Effector CD8-positive, alpha-beta T cell (primary cell): ENCODE data around the gene ST3GAL4.
"Not testable (repeated sequence)": the region's sequence is repeated elsewhere in the genome, so short reads cannot be mapped to it uniquely, and the experiment has no call there.

Experiments used
- DNase-seq: peaks from one replicate; lab custom pipeline; 2025; lab: John Stamatoyannopoulos, UW

The ST3GAL4 gene

GRCh38 chr11:126345759-126346585 is 9.5 kb upstream of the ST3GAL4 start:
- no peak for DNase-seq

- DNase-seq, result no peak
These were observed 8.9 kb upstream of the ST3GAL4 start for GRCh38 chr11:126346586-126346940.

- DNase-seq, result not testable (repeated sequence)
These were observed 8.5 kb upstream of the ST3GAL4 start for GRCh38 chr11:126346946-126347345.

DNA sequence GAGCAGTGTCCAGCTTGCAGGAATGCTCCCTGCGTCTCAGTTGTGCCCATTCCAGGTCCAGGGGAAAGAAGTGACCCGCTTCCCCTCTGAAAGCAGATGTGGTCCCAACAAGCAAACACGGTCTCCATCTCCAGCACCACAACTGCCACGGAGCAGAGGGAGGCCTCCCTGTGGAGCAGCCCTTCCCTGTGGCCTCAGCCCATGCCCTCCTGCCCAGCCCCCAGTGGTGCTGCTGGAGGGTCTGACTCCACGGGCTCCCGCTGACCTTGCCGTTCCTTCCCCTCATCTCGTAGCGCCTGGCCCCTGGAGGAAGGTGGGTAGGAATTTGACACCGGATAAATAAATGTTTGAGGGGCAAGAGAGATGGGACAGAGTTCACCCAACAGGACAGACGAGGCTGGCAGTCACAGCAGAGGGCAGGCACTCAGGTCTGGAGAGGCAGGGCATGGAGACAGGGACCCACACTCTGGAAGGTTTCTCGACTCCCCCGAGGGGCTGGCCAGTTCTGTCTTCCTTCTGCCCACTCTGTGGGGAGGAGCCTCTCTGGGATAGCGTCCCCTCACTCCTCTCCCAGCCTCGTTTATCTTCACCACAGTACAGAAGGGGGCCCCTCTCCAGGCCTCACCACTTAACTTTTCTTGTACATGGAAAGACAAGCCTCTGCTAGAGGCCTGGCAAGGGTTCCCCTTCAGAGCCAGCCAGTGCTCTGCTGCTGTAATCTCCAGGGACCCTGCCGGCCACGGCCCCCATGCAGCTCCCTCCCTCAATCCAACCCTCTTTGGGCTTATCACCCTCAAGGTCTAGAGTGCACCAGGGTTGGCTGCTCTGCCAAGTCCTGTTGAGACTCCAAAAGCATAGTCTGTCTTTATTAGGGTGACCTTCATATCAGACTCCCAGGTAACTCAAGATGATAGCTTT is 7.5 kb upstream of the ST3GAL4 start:
- DNase-seq, result no peak

DNA sequence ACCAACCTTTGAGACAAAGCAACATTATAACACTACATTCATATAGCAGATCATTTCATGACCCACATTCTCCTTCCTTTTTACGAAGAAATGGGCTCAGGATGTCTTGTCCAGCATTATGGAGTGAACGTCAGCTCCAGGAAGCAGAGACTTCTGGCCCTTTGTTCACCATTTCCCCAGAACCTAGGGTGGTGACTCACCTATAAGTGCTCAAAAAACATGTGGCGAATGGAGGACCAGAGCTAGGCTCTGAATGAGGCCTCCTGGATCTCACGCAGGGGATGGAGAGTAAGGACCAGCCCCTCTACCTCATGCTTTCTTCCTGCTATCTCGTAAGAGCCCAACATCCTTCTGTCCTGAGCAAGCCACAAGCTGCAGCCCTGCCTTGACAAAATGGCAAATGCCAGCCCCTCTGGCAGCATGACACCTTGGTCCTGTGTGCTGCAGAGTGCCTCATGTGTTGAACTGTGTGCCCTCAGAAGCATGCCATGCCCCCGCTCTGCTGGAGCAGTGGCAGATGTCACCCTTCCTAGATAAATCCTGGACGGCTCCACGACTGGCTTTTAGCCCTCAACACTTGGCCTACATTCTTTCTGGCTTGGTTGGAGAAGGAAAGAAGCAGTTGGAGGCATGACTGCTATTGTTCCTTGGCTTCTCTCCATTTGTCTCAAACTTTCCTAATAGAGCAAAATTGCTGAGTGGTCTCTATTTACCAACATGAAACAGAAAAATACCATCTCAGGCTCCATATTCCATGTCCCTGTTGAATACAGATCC is 6.5 kb upstream of the ST3GAL4 start:
- DNase-seq, result no peak

- no peak for DNase-seq
These were observed 4.7 kb upstream of the ST3GAL4 start for GRCh38 chr11:126350836-126351235.

- no peak for DNase-seq
These were observed 3.3 kb upstream of the ST3GAL4 start for GRCh38 chr11:126352163-126352562.

DNA sequence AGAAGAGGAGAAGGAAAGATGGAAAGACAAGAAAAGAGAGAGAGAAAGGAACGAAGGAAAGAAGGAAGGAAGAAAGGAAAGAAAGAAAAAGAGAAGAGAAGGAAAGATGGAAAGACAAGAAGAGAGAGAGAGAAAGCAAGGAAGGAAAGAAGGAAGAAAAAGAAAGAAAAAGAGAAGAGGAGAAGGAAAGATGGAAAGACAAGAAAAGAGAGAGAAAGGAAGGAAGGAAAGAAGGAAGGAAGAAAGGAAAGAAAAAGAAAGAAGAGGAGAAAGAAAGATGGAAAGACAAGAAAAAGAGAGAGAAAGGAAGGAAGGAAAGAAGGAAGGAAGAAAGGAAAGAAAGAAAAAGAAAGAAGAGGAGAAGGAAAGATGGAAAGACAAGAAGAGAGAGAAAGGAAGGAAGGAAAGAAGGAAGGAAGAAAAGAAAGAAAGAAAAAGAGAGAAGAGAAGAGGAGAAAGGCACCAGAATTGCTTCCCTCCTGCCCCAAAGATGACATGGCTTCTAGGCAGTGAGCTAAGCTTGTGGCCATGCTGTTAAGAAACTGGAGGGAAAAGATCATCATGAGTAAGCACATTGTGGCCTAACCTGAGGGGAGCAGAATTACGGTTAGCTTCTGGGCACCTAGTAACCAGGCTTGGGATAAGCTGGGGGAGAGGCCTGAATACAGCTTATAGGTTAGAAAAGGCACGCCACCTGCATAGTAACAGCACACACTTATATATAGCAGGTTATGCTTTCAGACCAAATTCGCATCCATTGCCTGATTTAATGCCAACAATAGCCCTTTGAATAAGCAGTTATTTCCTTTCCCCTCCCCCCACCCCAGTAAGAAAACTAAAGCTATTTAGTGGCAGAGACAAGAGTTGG is 2.3 kb upstream of the ST3GAL4 start:
- no peak for DNase-seq

- DNase-seq, result no peak
These were observed 709 bp upstream of the ST3GAL4 start for GRCh38 chr11:126354631-126355323.

GRCh38 chr11:126355926-126356897 is 726 bp downstream of the ST3GAL4 start:
- DNase-seq, result no peak

- no peak for DNase-seq
These were observed 1.8 kb downstream of the ST3GAL4 start for GRCh38 chr11:126357055-126357962.

DNA sequence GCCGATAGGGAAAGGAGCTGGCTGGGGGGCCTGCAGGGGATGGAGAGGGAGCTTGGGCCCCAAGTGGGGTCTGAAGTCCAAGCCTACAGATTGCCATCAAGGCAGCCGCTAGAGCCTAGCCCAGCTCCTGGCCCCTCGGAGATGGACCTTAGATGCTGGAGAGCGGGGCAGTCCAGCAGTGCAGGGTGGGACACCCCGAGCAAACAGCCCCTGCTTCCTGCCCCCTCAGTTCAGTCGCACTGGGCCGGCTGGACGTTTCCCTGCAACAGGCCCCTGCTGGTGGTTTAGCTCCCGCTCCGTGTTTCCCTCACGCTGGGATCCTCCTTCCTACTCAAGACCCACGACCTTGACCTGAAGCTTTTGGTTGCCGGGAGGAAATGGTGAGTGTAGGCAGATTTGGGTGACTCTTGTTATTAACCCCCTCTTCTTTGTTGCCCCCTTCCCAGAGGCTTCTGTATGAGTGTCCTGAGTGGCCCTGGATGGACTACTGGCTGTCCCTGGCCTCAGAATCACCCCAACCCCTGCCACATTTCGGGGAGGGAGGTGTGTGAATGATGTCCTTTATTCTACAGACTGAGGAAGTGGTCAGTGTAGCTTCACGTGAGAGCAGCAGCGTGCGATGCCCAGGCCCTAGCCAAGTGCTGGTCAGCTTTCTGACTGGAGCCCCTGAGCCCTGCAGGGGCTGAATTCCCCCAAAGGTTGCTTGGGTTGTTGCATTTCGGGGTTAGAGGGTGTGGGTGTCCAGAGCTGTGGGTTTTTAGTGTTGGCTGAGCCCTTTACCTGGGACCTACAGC is 2.7 kb downstream of the ST3GAL4 start:
- DNase-seq, result no peak

DNA sequence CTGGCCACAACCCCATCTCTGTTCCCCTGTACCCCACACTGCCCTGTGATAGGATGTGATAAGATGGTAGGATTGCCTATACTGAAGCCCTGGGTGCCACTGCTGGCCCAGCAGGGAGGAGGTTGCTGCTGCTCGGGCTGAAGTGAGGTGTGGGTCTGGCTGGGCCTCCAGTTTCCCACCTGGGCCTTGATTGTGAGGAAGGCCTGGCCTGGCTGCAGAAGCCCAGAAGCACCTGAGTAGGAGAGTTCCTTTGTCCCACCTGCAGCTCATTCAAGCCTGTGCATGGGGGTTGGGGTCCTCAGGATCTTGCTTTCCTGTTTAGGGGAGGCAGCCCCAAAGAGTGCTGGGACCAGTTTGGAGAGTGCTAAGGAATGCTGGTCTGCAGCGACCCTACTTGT is 3.3 kb downstream of the ST3GAL4 start:
- no peak for DNase-seq

DNA sequence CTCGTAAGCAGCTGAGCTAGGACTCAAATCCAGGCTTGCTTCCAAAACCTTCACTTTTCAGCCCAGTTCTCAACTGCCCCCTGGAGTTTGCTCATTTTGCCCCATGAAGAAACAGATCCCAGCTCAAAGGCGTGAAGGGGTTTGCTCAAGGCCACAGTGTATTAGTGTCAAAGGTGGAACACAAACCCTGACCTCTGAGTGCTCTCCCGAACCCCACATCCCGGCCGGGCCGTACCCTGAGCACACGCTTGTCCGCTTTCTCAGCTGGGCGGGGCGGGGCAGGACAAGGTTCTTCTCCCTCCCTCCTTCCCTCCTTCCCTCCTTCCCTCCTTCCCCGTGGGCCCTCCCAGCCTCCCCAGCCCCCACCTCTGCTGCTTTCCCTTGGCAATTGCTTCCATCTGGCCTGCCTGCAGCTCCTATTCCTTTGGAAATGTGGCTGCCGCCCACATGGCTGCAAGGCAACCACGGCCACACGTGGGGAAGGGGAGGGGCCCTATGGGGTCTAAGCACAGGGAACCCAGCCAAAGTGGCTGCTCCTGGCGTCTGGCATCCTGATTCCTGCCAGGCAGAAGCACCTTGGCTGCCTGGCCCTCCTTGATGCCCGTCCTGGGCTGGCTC is 4.1 kb downstream of the ST3GAL4 start:
- no peak for DNase-seq

DNA sequence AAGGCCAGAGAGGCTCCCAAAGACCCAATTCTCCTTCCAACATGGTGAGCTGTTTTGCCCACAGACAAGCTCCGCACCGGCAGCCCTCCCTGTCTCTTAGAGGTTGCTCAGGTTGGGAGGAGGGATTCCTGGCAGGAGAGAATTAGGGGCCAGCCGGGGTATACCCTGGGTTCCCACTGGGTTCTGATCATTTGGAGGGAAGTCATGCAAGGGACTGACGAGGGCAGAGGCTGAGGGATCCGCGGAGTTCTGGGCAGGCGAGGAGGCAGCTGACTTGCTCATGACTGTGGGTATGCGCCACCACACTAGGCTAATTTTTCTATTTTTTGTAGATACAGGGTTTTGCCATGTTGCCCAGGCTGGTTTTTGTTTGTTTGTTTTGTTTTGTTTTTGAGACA is 4.6 kb downstream of the ST3GAL4 start:
- no peak for DNase-seq

DNA sequence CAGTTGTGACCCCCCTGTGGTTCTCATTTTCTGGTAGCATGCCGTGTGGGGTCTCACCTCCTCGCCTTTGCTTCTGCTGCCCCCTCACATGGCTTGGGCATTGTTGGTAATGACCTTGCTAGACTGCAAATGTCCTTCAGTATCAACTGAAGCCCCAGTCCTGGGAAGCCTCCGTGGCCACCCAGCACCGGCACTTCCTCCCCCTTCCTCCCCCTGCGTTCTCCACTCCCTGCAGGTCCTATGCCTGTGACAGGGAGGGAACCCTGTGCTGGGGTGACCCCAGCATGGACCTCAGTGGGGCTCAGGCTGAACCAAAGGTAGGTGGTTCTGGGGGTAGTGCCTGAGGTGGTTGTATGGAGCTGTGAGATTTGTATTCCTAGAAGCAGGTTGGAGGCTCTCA is 5.9 kb downstream of the ST3GAL4 start:
- DNase-seq, result no peak
